HG02642 (cell line): ENCODE data around the gene ARMS2.

Experiments
- ATAC-seq: cut with Tn5 transposase; IDR thresholded peaks from one replicate; pipeline ENCODE4 v1.9.1; 2021; ENCODE audit warnings: mild to moderate bottlenecking; ENCODE audit not compliant: unreplicated experiment, poor library complexity

ARMS2 gene, protein sequence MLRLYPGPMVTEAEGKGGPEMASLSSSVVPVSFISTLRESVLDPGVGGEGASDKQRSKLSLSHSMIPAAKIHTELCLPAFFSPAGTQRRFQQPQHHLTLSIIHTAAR

DNA sequence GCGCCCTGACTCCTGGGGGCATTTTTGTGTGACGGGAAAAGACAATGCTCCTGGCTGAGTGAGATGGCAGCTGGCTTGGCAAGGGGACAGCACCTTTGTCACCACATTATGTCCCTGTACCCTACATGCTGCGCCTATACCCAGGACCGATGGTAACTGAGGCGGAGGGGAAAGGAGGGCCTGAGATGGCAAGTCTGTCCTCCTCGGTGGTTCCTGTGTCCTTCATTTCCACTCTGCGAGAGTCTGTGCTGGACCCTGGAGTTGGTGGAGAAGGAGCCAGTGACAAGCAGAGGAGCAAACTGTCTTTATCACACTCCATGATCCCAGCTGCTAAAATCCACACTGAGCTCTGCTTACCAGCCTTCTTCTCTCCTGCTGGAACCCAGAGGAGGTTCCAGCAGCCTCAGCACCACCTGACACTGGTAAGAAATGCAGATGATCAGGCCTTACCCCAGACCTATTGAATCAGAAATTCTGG is at the start of gene ARMS2:
Gene ARMS2, plus strand, starts transcription at position 51 of the 478 bp plus-strand sequence. Its CDS starts 75 bp downstream, at position 126.
- ATAC-seq = no peak

GRCh38 chr10:122407375-122408125 is 46.9 kb upstream of the ARMS2 start:
- ATAC-seq = no peak

DNA sequence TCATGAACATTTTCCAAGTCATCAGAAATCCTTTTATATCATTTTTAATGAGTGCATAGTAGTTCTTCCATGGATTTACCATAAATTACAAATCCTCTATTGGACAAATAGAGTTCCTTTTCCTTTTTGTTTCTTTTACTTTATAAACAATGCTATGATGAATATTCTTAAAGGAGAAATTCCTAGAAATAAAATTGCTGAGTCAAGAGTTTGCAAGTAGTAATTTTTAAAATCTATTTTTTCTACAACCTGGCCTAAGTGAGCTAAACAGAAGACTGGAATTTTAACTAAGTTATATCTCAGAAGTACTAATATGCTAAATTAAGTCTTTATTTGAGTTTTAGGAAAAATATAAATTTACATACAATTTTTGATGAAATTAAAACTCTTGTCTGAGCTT is 41.1 kb upstream of the ARMS2 start:
- no peak for ATAC-seq

GRCh38 chr10:122417667-122418066 is 36.8 kb upstream of the ARMS2 start:
- no peak for ATAC-seq

DNA sequence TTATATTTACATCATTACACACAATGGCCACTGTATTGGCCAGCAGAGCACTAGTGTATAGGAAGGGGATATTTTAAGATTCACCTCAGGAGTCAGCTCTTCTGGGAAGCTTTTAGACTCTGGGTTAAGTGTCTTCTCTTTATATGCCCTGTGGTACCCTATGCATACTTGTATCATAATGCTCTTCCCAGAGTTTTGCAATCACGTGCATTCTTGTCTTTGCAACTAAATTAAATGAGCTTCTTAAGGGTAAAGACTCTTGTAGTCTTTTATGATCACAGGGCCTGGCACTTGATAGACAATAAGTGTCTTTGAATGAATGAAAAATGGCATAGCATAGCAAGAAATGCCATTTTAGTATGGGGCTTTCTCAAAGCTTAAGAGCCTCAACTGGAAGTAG is 35.4 kb upstream of the ARMS2 start:
- no peak for ATAC-seq

GRCh38 chr10:122419876-122420623 is 34.4 kb upstream of the ARMS2 start:
- no peak for ATAC-seq

- ATAC-seq = no peak
Measured at GRCh38 chr10:122420624-122421007, 33.8 kb upstream of the ARMS2 start.

DNA sequence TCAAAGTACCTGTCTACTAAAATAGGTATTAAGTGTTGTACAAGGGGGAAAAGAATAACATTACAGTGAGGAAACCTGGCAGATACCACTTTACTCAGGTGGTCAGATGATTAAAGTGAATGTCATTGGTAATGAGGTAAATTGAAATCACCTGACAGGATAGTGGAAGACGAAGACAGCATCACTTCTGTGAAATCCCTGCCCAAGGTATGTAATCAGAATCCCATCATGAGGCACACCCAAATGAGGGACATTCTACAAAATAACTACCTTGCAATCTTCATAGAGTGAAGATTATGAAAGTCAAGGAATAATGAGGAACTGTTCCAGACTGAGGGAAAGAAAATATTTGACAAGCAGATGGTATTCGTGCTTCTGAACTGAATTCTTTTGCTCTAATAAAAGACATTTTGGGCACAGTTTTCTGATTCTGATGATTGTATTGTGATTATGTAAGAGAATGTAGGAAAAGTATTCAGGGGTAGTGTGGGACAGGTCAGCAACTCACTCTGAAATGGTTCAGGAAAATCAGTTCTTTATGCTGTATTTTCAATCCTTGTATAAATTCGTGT is 33.3 kb upstream of the ARMS2 start:
- ATAC-seq = no peak

- ATAC-seq = no peak
Measured at GRCh38 chr10:122421742-122422141, 32.7 kb upstream of the ARMS2 start.

DNA sequence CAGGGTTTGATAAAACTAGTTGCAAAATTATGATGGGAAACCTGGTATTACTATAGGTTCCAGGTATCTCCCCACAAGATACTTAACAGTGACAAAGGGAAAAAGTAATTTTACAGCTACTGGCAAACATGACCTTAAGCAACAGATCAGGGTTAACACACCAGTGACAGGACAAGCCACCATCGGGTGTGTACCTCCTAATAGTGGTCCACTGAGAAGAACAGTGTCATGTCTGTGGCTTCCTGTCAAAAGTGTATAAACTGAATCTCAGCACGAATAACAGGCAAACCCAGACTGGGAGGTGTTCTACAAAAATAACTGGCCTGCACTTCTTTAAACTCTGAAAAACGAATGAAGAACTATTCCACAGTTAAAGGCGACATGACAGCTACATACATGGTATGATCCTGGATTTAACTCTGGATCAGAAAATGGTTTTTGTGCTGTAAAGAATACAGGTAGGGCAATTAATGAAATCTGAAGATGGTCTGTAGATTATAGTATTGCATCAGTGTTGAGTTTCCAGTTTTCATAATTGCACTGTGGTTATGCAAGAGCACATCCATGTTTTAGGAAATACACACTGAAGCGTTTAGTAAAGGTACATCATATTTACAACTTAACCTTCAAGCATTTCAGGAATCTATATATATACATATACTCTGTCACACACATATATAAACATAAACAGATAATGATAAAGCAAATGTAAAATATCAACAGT is 32.0 kb upstream of the ARMS2 start:
- no peak for ATAC-seq

DNA sequence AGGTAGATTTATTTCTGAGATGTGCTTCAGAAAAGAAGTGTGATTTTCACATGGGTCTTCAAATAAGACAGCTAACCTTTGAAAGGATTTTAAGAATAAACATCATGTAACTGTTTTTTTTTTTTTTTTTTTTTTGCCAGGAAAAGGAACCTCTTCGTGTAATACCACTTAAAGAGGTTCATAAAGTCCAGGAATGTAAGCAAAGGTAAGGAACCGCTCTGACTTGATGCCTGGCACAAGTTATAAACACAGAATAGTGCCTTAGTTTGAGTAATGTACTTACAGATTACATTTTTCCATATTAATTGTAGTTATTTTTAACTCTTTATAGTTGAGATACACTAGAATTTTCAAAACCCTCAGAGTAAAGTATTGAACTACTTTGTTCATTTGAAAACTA is 30.4 kb upstream of the ARMS2 start:
- no peak for ATAC-seq

GRCh38 chr10:122426829-122427228 is 27.6 kb upstream of the ARMS2 start:
- no peak for ATAC-seq

DNA sequence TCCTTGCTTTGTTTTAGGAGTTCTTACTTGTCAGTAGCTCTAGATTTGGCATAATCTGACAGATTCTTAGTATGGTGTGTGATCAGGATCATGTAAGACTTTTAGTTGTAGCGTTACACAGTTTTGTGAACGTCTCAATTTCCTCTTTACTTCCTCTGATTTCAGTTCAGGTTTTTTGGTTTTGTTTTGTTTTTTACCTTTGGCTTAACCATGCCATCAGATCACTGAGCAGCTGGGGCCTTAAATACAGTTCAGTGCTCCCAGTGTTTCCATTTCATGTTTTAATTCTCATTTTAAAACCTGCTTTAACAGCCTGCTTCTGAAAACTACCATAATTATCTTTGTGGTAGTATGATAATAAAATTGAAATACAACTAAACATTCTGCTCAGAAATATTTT is 27.2 kb upstream of the ARMS2 start:
- no peak for ATAC-seq

GRCh38 chr10:122435212-122435827 is 19.1 kb upstream of the ARMS2 start:
- no peak for ATAC-seq

- ATAC-seq = no peak
Measured at GRCh38 chr10:122441961-122442360, 12.5 kb upstream of the ARMS2 start.

GRCh38 chr10:122445469-122445868 is 9.0 kb upstream of the ARMS2 start:
- no peak for ATAC-seq

GRCh38 chr10:122445904-122446303 is 8.5 kb upstream of the ARMS2 start:
- ATAC-seq = no peak

DNA sequence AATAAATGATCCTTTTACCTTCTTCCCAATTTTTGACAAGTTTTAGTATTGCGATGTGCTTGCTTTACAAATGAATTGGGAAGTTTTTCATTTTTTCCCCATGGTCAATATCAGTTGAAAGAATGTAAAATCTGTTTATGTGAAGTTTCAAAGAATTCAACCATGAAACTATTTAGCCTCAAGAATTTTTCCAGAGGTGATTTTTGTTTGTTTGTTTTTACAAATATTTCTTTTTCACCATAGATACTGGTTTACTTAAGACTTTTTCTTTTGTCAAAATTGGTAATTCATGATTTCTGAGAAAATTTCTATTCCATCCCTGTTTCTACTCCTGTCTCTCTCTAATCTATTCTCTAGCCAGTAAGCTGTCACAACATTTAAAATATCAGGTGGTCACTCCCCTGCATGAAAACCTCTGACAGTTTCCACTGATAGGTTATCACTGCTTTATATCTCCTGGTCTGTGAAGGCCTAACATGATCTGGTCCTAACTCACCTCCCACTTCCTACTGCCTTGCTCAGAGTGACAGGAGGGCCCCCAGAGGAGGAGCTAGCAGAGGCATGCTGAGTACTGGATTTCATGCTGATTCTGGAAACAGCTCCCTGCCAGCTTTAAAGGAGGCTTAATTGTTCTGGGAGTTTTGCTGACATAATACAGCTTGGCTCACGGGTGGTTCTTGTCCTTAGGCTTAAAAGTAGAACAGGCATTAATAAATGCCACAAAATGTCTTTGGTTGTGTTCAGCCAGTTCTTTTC is 7.6 kb upstream of the ARMS2 start:
- ATAC-seq = no peak

DNA sequence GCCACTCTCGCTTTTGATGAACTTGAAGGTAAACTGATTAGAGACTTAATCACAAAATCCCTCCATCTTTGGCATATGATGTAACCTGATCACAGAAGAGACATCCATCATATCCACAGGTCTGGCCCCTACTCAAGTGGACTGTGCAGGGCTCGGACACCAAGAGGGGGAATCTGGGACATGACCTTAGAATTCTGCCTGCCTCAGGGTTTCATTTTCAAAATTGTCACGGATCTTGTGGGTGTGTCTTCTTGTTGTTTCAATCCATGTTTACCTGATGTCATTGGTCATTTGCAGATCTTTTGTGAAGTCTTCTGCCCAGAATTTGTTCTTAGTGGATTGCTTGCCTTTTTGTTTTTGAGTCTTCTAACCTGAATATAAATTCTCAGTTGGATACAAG is 5.9 kb upstream of the ARMS2 start:
- no peak for ATAC-seq
